Measurements from ENCODE around the gene FAM117B. TPM values are rescaled to one million over a fixed set of nuclear protein-coding genes. Genes with fewer than 3 reads are reported as not detected.

The FAM117B gene
- total and polyA plus RNA-seq, 4 donors, result 0.65 to 3.4 (median 2.4) TPM

DNA sequence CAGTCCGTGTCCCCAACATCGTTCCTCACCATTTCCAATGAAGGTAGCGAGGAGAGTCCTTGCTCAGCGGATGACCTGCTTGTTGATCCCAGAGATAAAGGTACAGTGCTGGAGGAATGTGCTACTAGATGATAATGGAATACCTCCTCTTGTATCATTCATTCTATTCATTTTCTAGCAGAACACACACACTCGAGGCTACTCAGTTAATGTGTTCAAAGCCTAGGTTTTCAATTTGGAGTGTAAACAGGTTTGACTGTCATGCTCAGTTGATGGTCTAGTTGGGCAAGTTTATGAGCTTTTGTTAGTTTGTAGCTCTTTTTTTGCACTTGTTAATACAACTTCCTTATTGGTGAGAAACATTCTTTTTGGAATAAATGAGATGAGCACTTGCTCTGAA lies 122.6 kb downstream of the FAM117B start (continued):
- TF ChIP-seq, protein P1, sequence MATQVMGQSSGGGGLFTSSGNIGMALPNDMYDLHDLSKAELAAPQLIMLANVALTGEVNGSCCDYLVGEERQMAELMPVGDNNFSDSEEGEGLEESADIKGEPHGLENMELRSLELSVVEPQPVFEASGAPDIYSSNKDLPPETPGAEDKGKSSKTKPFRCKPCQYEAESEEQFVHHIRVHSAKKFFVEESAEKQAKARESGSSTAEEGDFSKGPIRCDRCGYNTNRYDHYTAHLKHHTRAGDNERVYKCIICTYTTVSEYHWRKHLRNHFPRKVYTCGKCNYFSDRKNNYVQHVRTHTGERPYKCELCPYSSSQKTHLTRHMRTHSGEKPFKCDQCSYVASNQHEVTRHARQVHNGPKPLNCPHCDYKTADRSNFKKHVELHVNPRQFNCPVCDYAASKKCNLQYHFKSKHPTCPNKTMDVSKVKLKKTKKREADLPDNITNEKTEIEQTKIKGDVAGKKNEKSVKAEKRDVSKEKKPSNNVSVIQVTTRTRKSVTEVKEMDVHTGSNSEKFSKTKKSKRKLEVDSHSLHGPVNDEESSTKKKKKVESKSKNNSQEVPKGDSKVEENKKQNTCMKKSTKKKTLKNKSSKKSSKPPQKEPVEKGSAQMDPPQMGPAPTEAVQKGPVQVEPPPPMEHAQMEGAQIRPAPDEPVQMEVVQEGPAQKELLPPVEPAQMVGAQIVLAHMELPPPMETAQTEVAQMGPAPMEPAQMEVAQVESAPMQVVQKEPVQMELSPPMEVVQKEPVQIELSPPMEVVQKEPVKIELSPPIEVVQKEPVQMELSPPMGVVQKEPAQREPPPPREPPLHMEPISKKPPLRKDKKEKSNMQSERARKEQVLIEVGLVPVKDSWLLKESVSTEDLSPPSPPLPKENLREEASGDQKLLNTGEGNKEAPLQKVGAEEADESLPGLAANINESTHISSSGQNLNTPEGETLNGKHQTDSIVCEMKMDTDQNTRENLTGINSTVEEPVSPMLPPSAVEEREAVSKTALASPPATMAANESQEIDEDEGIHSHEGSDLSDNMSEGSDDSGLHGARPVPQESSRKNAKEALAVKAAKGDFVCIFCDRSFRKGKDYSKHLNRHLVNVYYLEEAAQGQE (IDR thresholded peaks at IDR 0.05), result no peak

- Histone ChIP-seq H3K4me3 (ENCODE audit: low read depth in 1 of 3, low read length in 3 of 3) (no peak overlapping the region), H3K9ac (ENCODE audit: low read depth in 1 of 2, low read length in 2 of 2) (no peak overlapping the region), H3K36me3 (ENCODE audit: control insufficient read depth in 4 of 4, insufficient read depth in 3 of 4, low read depth in 1 of 4, low read length in 3 of 4) (peaks cover 0 to 7% (median 3%) of the 10 kb centered on the region in 4 donors), H3K27ac (ENCODE audit: low read depth in 1 of 2, low read length in 2 of 2) (no peak overlapping the region), H3K4me1 (ENCODE audit: control insufficient read depth in 4 of 4, insufficient read depth in 4 of 4, low read length in 3 of 4) (no peaks in the 10 kb centered on the region), H3K27me3 (ENCODE audit: control insufficient read depth in 4 of 4, insufficient read depth in 4 of 4, low read length in 3 of 4) (no peaks in the 10 kb centered on the region), H3K9me3 (ENCODE audit: control insufficient read depth in 4 of 4, low read length in 3 of 4) (no peaks in the 10 kb centered on the region)
- TF ChIP-seq EGR1 (IDR thresholded peaks at IDR 0.05; ENCODE audit: low read depth in 2 of 2), result no peak
- TF ChIP-seq NR2F2 (IDR thresholded peaks at IDR 0.05), result no peak
- no peak for TF ChIP-seq ATF3 (IDR thresholded peaks at IDR 0.05)
- no peak for TF ChIP-seq YY1 (IDR thresholded peaks at IDR 0.05)
- TF ChIP-seq, protein P1 (IDR thresholded peaks at IDR 0.05), result no peak
- TF ChIP-seq RAD21 (IDR thresholded peaks at IDR 0.05), result no peak
- TF ChIP-seq FOXA2 (IDR thresholded peaks at IDR 0.05), result no peak
- TF ChIP-seq SP1 (IDR thresholded peaks at IDR 0.05), result no peak
- TF ChIP-seq HNF4A (conservative IDR thresholded peaks at IDR 0.05), result no peak
- no peak for TF ChIP-seq FOXA1 (IDR thresholded peaks at IDR 0.05)
- no peak for TF ChIP-seq HNF4G (IDR thresholded peaks at IDR 0.05)
- no peak for TF ChIP-seq TAF1 (conservative IDR thresholded peaks at IDR 0.05)
- TF ChIP-seq, protein P2, sequence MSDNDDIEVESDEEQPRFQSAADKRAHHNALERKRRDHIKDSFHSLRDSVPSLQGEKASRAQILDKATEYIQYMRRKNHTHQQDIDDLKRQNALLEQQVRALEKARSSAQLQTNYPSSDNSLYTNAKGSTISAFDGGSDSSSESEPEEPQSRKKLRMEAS (IDR thresholded peaks at IDR 0.05), result no peak
- WGBS, result 78% methylated on average over 4 of the region's 4 CpGs
- no peak for DNase-seq (ENCODE audit: low spot score)
These were observed 123.4 kb downstream of the FAM117B start for GRCh38 chr2:202758128-202758527.

DNA sequence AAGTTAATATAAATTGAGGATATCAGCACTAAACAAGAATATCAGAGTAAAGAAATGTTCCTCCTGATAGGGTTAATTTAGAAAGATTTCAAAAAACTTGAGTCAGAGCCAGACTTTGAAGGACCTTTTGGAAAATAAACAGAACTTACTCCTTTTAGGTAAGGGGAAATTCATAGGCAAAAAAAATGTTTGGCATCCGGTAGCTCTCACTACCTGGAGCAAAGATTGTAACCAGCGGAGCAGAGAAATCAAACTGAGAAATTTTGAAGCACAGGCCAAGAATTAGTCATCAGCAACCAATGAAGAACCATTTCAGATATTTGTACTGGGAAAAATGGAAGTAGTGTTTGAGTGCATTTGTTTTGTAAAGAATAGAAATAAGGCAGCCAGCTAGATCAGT lies 123.8 kb downstream of the FAM117B start:
- Histone ChIP-seq H3K27ac (ENCODE audit: low read depth in 1 of 2, low read length in 2 of 2) (no peak overlapping the region), H3K4me1 (ENCODE audit: control insufficient read depth in 4 of 4, insufficient read depth in 4 of 4, low read length in 3 of 4) (no peaks in the 10 kb centered on the region), H3K36me3 (ENCODE audit: control insufficient read depth in 4 of 4, insufficient read depth in 3 of 4, low read depth in 1 of 4, low read length in 3 of 4) (peaks cover 0 to 7% (median 3%) of the 10 kb centered on the region in 4 donors), H3K9ac (ENCODE audit: low read depth in 1 of 2, low read length in 2 of 2) (no peak overlapping the region), H3K9me3 (ENCODE audit: control insufficient read depth in 4 of 4, low read length in 3 of 4) (no peaks in the 10 kb centered on the region), H3K4me3 (ENCODE audit: low read depth in 1 of 3, low read length in 3 of 3) (no peak overlapping the region), H3K27me3 (ENCODE audit: control insufficient read depth in 4 of 4, insufficient read depth in 4 of 4, low read length in 3 of 4) (no peaks in the 10 kb centered on the region)
- no peak for DNase-seq (ENCODE audit: low spot score)
- 87% methylated on average over 2 of the region's 2 CpGs for WGBS
- no peak for TF ChIP-seq NR2F2 (IDR thresholded peaks at IDR 0.05)
- no peak for TF ChIP-seq JUND (IDR thresholded peaks at IDR 0.05)
- TF ChIP-seq CTCF (IDR thresholded peaks at IDR 0.05; ENCODE audit: low read depth, low read length, missing input control), result no peak
- TF ChIP-seq SP1 (IDR thresholded peaks at IDR 0.05), result no peak
